ENCODE data around the gene RGS13. TPM values are rescaled to one million over a fixed set of nuclear protein-coding genes. Genes with fewer than 3 reads are reported as not detected.

Gene RGS13
- total RNA-seq, 1 donor from 2014 or later: not detected

- FAIRE-seq: no peak
- Histone ChIP-seq H3K27ac (ENCODE audit: low read depth, low read length) (peak overlapping the region; percentile 25), H3K79me2 (ENCODE audit: insufficient read depth, low read length) (no peaks in the 10 kb centered on the region), H3K27me3 (ENCODE audit: insufficient read depth, low read length) (no peaks in the 10 kb centered on the region), H3K9me3 (ENCODE audit: insufficient read depth, low read depth, low read length) (no peaks in the 10 kb centered on the region), H3K36me3 (ENCODE audit: insufficient read depth, low read length) (no peaks in the 10 kb centered on the region), H2AFZ (ENCODE audit: low read depth, low read length) (no peak overlapping the region), H3K9ac (ENCODE audit: low read length) (no peak overlapping the region), H3K4me1 (ENCODE audit: insufficient read depth, low read length) (peaks cover 3% of the 10 kb centered on the region), H4K20me1 (ENCODE audit: insufficient read depth, low read length) (no peaks in the 10 kb centered on the region), H3K4me3 (ENCODE audit: insufficient read depth, low read depth, low read length) (no peak overlapping the region), H3K4me2 (ENCODE audit: low read length) (peak overlapping the region; percentile 13)
- Mint-ChIP-seq H3K27ac (ENCODE audit: unreplicated experiment) (no peak overlapping the region), H3K36me3 (ENCODE audit: low read depth, unreplicated experiment) (no peaks in the 10 kb centered on the region), H3K27me3 (ENCODE audit: low read depth, unreplicated experiment) (no peaks in the 10 kb centered on the region), H3K9me3 (ENCODE audit: unreplicated experiment) (no peaks in the 10 kb centered on the region), H3K4me1 (ENCODE audit: low read depth, unreplicated experiment) (peaks cover 13% of the 10 kb centered on the region), H3K4me3 (ENCODE audit: unreplicated experiment) (no peak overlapping the region)
- TF ChIP-seq EZH2 (IDR thresholded peaks at IDR 0.05; ENCODE audit: insufficient read depth, low read length) (no peak), CTCF (IDR thresholded peaks at IDR 0.05; ENCODE audit: insufficient read depth, low read depth, low read length) (no peak)
- DNase-seq (ENCODE audit: low read depth): no peak
Observed at GRCh38 chr1:192654120-192654519, 18.2 kb downstream of the RGS13 start.

- H3K36me3 ChIP-seq (ENCODE audit: insufficient read depth, low read length): no peaks in the 10 kb centered on the region
- Mint-ChIP-seq H3K36me3 (ENCODE audit: low read depth, unreplicated experiment) (no peaks in the 10 kb centered on the region), H3K27me3 (ENCODE audit: low read depth, unreplicated experiment) (no peaks in the 10 kb centered on the region), H3K27ac (ENCODE audit: unreplicated experiment) (no peak overlapping the region), H3K9me3 (ENCODE audit: unreplicated experiment) (no peaks in the 10 kb centered on the region), H3K4me1 (ENCODE audit: low read depth, unreplicated experiment) (peaks cover 13% of the 10 kb centered on the region), H3K4me3 (ENCODE audit: unreplicated experiment) (no peak overlapping the region)
- H3K27ac ChIP-seq (ENCODE audit: low read depth, low read length): peak overlapping the region; percentile 25
- no peaks in the 10 kb centered on the region for H3K79me2 ChIP-seq (ENCODE audit: insufficient read depth, low read length)
- TF ChIP-seq CTCF (IDR thresholded peaks at IDR 0.05; ENCODE audit: insufficient read depth, low read depth, low read length) (no peak), EZH2 (IDR thresholded peaks at IDR 0.05; ENCODE audit: insufficient read depth, low read length) (no peak)
- DNase-seq (ENCODE audit: low read depth) (peak; percentile 57), FAIRE-seq (peak; percentile 90)
- H3K27me3 ChIP-seq (ENCODE audit: insufficient read depth, low read length): no peaks in the 10 kb centered on the region
- no peaks in the 10 kb centered on the region for H3K9me3 ChIP-seq (ENCODE audit: insufficient read depth, low read depth, low read length)
- H2AFZ ChIP-seq (ENCODE audit: low read depth, low read length): no peak overlapping the region
- H3K4me2 ChIP-seq (ENCODE audit: low read length): peak overlapping the region; percentile 13
- no peaks in the 10 kb centered on the region for H4K20me1 ChIP-seq (ENCODE audit: insufficient read depth, low read length)
- no peak overlapping the region for H3K4me3 ChIP-seq (ENCODE audit: insufficient read depth, low read depth, low read length)
- no peak overlapping the region for H3K9ac ChIP-seq (ENCODE audit: low read length)
- H3K4me1 ChIP-seq (ENCODE audit: insufficient read depth, low read length): peaks cover 3% of the 10 kb centered on the region
Observed at GRCh38 chr1:192654591-192655251, 18.8 kb downstream of the RGS13 start.

GRCh38 chr1:192657760-192658159, 21.8 kb downstream of the RGS13 start:
- Histone ChIP-seq H3K9ac (ENCODE audit: low read length) (no peak overlapping the region), H2AFZ (ENCODE audit: low read depth, low read length) (peak overlapping the region; percentile 3), H3K27me3 (ENCODE audit: insufficient read depth, low read length) (no peaks in the 10 kb centered on the region), H3K36me3 (ENCODE audit: insufficient read depth, low read length) (no peaks in the 10 kb centered on the region), H4K20me1 (ENCODE audit: insufficient read depth, low read length) (no peaks in the 10 kb centered on the region), H3K4me1 (ENCODE audit: insufficient read depth, low read length) (peaks cover 3% of the 10 kb centered on the region), H3K79me2 (ENCODE audit: insufficient read depth, low read length) (no peaks in the 10 kb centered on the region), H3K27ac (ENCODE audit: low read depth, low read length) (no peak overlapping the region), H3K4me2 (ENCODE audit: low read length) (no peak overlapping the region), H3K9me3 (ENCODE audit: insufficient read depth, low read depth, low read length) (no peaks in the 10 kb centered on the region), H3K4me3 (ENCODE audit: insufficient read depth, low read depth, low read length) (no peak overlapping the region)
- peaks cover 13% of the 10 kb centered on the region for H3K4me1 Mint-ChIP-seq (ENCODE audit: low read depth, unreplicated experiment)
- H3K9me3 Mint-ChIP-seq (ENCODE audit: unreplicated experiment): no peaks in the 10 kb centered on the region
- no peak overlapping the region for H3K27ac Mint-ChIP-seq (ENCODE audit: unreplicated experiment)
- no peak for FAIRE-seq
- TF ChIP-seq CTCF (IDR thresholded peaks at IDR 0.05; ENCODE audit: insufficient read depth, low read depth, low read length) (no peak), EZH2 (IDR thresholded peaks at IDR 0.05; ENCODE audit: insufficient read depth, low read length) (no peak)
- DNase-seq (ENCODE audit: low read depth): no peak
- no peak overlapping the region for H3K4me3 Mint-ChIP-seq (ENCODE audit: unreplicated experiment)
- H3K36me3 Mint-ChIP-seq (ENCODE audit: low read depth, unreplicated experiment): no peaks in the 10 kb centered on the region
- H3K27me3 Mint-ChIP-seq (ENCODE audit: low read depth, unreplicated experiment): no peaks in the 10 kb centered on the region

All from astrocyte (in vitro differentiated cells and primary cell).